Activated T-cell treated with anti-CD3 and anti-CD28 coated beads for 48 hours (primary cell): Measurements from ENCODE around the gene ZNF83.
A peak's percentile ranks its signal among the peaks of the same experiment; 100 is the strongest.
"Not testable (repeated sequence)": the region's sequence is repeated elsewhere in the genome, so short reads cannot be mapped to it uniquely, and the experiment has no call there.

Source experiments
- DNase-seq: peaks from one replicate; pipeline ENCODE4 v3.0.0-alpha.2; 2020; ENCODE audit warnings: low read depth

Gene ZNF83

DNA sequence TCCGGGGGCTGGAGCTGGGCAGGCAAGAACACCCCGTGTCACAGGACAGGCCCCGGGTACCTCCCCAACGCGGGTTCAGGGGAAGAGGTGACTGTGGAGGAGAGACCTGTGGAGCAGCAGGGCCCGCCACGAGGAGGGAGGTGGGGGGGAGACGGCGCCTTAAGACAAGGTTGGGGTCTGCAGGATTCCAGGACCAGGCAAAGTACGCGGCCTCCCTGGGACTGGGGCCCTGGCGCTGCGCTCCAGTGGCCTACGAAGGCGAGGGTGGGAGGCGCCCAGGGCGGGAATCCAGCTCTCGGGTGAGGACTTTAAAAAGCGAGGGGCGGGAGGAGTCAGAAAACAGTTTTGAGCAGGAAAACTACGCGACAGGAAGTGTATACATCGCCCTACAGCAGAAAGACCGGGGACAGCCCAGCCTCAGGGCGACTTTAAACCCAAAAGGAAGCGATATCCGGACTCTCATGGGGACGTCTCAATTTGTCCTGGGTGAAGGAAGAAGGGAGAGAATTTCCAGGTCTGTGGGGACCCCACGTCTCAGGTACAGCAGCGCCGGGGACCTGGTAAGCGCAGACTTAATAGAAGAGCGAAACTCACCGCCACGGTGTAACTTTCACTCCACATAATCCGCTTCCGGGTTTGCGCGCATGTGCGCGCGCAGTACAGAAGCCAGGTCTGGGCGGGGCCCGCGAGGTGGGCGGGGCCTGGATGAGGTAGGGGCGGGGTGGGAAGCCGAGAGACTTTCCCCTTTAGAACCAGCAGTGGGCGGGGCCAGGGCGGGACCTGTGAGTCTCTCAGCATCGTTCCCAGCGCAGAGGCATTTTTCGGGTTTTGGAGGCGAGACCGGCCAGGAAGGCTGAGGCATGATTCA is at the start of gene ZNF83:
ZNF83 (minus strand) TSS at position 638 of the 868 bp plus-strand sequence.
- DNase-seq = peak; percentile 81

DNA sequence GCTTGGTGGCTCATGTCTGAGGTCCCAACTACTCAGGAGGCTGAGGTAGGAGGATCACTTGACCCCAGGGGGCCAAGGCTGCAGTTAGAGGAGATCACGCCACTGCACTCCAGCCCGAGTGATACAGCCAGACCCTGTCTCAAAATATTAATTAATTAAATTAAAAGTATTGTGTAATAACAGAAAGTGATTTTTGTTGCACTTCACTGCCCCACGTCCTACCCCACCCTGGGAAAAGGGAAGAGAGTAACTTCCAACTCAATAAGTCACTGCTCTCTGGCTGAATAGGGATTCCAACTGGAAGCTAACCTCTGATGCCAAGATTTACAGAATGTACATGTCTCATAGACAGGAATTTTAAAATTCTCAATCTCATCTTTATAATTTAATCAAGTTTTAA is 49.5 kb upstream of the ZNF83 start:
- no peak for DNase-seq

DNA sequence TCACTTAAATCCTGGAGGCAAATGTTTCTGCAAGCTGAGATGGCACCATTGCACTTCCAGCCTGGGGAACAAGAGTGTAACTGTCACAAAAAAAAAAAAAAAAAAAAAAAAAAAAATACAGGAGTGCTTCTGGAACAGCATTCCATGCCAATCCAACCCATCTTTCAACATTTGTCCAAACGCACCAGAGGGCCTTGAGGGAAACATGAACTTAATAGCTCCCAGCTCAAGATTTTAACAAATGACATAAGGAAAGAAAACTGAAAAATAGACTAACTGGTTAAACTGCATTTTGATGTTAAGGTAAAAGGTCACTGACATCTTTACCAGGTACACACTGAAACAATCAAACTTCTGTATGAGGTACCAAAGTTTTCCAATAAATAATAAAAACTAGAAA is 47.7 kb upstream of the ZNF83 start:
- DNase-seq = no peak

DNA sequence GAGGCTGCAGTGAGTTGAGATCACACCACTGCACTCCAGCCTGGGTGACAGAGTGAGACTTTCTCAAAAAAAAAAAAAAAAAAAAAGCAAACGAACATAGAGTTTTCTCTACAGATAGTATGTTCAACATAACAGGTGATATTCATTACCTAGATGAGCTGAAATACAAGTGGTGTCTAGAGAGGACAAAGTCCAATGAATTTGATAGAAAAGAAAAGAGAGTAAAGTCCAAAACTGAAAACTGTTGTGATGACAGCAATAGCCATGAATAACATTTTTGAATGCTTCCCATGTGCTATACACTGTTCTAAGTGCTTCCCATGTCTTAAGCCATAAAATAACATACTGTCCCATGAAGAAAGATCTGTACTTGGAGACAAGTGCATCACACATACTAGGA is 43.1 kb upstream of the ZNF83 start:
- DNase-seq = not testable (repeated sequence)

DNA sequence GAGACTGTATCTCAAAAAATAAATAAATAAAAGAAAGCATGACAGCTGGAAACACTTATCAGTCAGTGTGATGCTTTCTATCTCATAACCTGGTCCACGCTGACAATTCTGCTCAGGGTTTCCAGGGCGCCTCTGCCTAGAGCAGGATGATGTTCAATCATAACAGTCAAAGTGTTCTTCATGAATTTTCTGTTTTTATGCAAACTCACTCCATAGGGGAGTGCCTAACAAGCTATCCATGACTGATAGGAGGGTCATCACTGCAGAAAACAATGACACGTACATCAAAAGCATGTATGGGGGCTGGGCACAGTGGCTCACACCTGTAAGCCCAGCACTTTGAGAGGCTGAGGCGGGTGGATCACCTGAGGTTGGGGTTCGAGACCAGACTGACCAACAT is 41.4 kb upstream of the ZNF83 start:
- no peak for DNase-seq

DNA sequence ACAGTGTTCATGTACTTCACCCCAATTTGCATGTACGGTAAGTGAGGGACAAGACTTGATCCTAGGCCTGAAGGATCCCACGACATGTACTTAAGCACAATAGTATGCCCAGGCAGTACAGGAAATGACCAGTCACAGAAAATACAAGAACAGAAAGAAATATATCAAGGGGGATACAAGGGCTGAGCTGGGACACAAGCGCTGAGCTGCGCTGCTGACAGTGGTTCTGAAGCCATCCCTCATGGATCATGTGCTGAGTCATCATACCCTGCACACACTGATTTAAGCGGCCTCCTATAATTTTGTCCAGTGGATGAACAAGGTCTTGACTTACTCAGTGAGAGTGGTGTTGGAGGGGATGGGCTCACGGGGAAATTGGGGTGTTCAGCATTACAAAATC is 37.1 kb upstream of the ZNF83 start:
- not testable (repeated sequence) for DNase-seq

DNA sequence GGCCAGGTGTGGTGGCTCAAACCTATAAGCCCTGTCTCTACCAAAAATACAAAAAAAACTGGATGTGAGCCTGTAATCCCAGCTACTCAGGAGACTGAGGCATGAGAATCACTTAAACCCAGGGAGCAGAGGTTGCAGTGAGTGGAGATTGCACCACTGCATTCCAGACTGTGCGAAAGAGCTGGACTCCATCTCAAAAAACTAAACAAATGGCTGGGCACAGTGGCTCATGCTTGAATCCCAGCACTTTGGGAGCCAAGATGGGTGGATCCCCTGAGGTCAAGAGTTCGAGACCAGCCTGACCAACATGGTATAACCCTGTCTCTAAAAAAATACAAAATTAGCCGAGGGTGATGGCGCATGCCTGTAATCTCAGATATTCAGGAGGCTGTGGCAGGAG is 34.9 kb upstream of the ZNF83 start:
- no peak for DNase-seq

DNA sequence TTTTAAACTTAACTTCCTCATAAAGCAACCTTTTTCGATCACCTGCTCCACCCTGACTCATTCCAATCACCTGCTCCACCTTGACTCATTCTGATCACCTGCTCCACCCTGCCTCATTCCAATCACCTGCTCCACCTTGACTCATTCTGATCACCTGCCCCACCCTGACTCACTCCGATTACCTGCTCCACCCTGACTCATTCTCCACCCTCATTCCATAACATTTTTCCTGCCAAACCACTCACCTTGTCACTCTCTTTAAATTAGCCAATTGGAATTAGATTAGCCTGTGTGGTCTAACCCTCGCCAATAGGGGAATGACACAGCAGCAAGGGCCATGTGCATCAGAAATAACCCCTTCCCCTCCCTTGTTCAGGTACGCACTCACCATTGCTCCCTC is 31.9 kb upstream of the ZNF83 start:
- DNase-seq = no peak

DNA sequence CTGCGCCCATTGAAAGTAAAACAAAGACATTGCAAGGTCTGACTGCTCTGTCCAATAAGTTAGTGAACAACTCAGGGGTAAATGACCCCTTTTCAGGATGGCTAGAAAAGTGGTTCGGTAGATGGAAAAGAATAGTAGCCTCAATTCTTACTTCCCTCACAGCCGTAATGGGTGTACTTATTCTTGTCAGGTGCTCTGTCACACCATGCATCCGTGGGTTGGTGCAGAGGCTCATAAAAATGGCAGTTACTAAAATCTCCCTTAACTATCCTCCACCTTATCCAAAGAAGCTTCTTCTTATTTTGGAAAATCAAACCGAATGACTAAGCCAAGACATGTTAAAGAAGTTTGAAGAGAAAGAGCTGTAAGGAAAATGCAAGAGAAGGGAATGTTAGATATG is 31.4 kb upstream of the ZNF83 start:
- no peak for DNase-seq

DNA sequence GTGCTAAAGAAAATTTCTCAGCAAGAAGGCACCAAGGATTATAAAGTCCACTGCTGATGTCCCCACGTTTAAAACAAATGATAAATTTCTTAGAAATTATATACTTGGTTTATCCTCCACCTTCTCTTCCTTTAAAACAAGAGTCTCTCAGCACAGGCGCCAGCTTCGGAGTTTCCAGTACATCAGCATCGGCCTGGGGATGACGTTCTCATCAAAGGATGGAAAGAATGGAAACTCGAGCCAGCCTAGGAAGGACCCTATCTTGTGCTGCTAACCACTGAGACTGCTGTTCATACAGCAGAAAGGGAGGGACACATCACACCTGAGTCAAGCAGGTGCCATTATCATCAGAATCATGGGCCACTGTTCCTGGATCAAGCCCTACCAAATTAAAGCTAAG is 29.8 kb upstream of the ZNF83 start:
- no peak for DNase-seq

DNA sequence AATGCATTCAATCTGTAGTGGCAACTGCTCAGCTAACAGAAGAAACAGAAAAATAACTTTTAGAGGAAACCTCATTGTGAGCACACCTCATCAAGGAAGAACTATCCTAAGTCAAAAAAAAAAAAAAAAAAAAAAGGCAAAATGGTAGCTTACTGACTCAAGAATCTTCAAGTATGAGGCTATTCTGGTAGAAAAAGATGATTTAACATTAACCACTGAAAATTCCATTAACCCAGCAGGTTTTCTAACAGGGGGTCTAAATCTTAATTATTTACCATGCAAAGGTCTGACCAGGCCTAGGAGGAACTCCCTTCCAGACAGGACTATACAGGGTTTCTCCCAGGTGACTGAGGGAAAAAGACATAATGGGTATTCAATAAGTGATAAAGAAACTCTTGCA is 28.4 kb upstream of the ZNF83 start:
- DNase-seq = no peak

DNA sequence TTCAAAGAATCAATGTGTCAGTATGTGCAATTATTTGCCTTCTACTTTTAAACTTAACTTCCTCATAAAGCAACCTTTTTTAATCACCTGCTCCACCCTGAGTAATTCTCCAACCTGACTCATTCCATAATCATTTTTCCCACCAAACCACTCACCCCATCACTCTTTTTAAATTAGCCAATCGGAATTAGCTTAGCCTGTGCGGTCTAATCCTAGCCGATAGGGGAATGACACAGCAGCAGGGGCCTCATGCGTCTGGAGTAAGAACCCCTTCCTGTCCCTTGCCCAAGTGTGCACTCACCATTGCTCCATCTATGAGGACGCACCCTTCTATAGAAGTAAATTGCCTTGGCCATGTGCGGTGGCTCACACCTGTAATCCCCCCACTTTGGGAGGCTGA is 27.4 kb upstream of the ZNF83 start:
- no peak for DNase-seq

DNA sequence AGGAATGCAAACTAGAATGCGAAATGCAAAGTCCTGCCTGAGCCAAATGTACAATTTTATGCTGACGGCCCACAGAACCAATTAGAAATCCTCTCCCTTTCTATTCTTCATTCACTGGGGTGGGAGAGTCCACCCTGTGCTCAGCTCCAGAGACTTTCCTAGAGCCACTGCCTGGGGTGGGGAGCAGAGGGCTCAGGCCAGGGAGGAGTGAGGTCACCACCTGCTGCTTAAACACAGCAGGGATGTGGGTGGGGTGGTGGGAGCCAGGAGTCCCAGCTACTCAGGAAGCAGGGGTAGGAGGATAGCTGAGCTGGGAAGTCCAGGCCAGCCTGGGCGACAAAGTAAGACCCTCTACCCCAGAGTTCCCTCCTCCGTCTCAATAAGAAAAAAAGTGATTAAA is 26.9 kb upstream of the ZNF83 start:
- DNase-seq = no peak

DNA sequence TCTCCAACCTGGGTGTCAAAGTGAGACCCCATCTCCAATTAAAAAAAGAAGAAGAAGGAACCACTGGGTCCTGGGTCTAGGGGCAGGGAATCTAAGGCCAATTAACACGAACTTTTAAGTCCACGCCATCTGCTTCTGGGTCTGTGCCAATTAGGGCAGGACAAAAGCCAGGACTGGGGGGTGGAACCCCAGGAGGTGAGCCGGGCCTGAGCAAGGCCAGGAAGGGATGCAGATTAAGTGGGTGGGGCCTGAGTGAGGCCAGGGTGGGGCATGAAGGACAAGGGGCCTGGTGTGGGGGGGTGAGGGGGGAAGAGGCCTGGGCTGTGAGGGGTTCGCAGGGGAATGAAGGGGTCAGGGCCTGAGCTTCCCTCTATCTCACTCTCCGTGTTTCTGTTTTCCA is 26.3 kb upstream of the ZNF83 start:
- DNase-seq = no peak

DNA sequence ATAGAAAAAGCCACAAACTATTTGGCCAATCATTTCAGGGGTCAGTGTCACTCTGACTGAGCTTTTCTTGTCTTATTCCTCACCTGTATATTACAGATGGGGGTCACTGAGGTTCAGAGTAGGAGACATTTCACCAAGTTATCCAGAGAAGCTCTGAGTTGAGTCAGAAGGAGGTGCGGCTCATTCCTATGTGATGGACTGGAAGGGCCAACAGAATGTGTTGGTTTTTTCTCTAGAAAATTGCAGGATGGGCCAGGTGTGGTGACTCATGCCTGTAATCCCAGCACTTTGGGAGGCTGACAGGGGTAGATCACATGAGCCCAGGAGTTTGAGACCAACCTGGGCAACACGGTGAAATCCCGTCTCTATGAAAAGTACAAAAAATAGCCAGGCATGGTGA is 24.5 kb upstream of the ZNF83 start:
- no peak for DNase-seq

DNA sequence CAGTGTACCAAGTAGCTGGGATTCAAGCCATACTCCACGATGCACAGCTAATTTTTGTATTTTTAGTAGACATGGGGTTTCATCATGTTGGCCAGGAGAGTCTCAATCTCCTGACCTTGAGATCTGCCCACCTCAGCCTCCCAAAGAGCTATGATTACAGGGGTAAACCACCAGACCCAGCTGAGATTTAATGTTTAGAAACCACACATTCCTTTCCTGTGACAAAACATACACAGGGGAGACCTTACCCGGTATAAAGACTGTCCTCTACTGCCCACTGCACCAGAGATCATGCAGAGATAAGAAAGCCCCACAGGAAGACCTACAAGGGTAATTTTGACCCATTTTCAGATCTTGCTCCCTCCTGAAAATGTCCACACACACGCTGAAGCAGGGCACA is 22.8 kb upstream of the ZNF83 start:
- no peak for DNase-seq

DNA sequence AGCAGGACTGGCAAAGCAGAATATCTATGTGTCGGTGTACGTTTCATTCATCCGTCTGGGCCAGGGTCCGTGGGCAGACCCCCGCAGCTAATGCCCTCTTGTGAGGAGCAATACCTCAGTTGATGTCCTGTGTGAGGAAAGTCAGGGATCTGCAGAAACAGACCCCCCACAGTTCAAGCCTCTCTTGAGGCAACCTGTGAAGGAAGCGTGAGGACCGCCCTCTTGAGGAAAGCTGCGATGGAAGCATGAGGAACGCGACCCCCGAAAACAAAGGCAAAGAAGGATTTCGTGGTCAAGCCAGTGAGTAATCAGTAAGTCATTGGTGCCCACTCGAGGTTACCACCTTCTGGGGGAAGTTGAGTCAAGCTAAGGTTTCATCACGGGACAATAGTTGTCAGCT is 20.9 kb upstream of the ZNF83 start:
- DNase-seq = no peak

DNA sequence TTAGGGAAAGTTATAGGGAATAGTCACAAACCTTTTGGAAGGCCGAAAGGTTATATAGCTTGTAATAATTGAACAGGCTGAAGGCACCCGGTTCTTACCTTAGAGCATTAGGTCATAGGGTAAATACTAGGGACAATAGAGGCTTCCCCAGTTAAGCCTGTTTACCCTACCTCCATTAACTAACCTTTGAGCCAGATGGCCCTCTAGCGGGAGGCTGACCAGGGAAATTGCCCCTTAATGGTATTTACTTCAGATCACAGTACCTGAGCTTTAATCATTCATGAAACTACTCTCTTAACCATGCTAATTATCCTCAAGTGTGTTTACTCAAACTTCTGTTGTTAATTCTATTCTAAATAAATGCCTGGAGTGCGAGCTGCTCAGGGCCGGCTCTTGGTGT is 20.4 kb upstream of the ZNF83 start:
- no peak for DNase-seq

DNA sequence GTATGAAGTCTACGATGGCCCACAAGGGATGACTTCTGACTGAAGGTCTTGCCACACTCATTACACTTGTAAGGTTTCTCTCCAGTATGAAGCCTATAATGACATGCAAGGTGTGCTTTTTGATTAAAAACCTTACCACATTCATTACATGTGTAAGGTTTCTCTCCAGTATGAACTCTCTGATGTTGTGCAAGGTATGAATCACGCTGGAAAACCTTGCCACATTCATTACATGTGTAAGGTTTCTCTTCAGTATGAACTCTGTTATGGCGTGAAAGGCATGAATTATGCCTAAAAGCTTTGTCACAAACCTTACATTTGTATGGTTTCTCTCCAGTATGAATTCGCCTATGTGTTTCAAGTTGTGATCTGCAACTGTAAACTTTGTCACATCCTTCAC is 15.0 kb upstream of the ZNF83 start:
- no peak for DNase-seq

DNA sequence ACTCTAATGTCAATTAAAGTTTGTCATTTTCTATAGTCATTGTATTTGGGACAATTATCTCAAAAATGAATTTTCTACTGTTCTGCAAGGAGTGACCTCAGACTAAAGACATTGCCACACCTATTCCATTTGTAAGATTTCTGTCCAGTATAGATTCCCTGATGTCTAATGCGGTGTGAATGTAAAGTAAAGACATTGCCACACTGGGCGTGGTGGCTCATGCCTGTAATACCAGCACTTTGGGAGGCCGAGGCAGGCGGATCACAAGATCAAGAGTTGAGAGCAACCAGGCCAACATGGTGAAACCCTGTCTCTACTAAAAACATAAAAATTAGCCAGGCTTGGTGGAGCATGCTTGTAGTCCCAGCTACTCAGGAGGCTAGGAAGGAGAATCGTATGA is 13.8 kb upstream of the ZNF83 start:
- DNase-seq = no peak

DNA sequence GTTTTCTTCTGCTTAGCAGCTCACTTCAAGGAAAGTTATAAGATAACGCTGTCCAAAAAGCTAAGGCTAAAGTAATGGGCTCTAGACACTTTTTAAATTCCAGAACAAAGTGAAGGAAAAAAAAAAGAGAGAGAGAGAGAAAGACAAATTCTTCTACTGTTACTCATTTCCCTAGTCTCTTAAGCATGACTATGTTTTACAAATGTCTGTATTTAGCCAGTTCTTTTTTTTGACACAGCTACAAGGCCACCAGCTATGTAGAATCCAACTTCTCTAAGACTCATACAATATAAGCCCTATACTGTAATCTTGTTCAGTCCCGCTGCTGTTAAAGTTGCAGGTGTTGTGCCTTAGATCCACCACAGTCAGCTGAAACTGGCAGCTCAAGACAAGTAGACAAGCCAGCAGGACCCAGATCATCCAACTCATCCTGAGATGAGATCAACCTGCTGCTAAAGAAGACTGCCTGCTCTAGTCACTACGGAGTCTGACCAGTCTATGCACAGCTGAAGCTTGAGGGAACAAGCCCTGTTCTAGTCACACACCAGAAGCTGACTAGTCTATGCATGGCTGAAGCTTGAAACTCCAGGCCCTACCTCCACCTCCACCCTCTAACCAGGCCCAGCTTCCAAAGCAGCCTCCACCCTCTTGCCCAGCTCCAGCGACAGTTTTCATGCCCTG is 10.3 kb upstream of the ZNF83 start:
- no peak for DNase-seq

DNA sequence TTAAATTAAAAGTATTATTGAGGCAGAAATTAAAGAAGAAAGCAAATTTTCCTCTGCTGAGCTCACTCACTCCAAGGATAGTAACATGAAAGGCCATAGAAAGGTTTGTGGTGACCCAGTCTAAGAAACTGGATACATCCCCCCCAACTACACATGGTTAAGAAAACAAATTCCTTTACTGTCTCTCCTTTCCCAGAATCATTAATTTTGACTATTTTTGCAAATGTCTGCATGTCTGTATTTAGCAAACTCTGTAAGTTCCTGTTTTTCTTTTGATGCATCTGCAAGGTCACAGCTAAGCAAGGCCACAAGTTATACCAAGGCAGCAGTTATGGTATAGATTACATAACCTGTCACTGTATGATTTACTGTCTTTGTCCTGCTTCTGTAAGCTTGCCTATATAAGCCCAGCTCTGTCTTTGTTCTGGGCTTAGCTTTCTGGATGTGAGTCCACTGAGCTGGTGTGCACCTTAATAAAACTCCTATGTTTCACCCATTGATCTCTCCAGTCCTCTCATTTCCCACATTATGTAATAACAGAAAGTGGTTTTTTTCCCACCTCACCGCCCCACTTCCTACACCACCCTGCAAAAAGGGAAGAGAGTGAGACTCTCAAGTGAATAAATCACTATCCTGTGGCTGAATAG is 8.5 kb upstream of the ZNF83 start:
- no peak for DNase-seq

DNA sequence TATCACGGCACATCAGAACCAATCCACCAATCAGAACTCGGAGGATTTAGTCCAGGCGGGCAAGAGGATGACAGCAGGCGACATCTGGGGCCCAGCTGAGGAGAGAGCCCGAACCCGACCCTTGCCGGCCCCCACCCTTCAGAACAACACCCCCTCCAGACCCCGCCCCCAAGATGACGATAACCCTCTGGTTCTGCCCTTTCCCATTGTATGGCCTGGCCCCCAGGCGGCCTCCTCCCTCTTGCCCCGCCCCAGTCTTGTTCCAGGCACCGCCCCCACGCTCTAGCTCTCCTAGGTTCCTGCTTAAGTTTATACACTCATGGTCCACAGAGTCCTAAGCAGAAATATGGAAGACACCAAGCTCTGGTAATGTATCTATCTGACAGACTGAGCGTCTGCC is 2.8 kb upstream of the ZNF83 start:
- DNase-seq = no peak
